GM18517 (cell line): ENCODE data around the gene SERTAD2.

Experiments used
- ATAC-seq: cut with Tn5 transposase; IDR thresholded peaks from one replicate; pipeline ENCODE4 v1.9.1; 2021; ENCODE audit warnings: mild to moderate bottlenecking, moderate library complexity; ENCODE audit not compliant: unreplicated experiment

SERTAD2 gene

DNA sequence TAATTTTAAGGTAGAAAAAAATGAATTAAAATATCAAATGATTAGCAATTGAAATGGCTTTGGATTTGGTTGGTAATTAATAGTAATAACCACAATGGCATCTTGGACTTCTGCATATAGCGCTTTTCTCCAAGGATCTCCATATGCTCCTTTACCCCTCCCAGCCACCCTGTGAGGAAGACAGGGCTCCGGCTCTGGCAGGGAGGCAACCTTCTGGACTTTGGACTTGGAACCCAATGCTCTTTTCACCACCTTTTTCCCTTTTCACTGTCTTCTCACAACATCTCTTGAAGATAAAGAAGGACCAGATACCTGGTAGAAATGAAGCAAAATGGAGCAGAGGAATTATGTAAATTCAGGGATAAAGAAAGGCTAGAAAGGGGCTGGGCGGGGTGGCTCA is 23.8 kb upstream of the SERTAD2 start:
- ATAC-seq = no peak

DNA sequence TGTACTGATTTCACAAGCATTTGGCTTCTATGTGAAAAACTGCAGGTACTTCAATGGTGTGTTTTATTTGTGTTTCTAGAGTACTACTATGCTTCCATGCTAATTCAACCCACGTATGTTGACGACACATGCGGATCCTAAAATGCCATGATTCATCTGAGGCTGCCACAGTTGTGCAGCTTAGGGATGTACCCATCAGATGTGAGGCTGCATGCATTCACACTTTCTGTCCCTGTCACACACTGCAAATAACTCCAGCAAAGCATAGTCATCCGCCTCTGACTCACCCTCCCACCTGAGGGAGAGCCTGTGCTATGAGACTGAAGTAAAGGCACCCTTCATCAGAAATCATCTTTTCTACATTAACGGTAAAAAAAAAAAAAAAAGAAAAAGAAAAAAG is 22.1 kb upstream of the SERTAD2 start:
- ATAC-seq = no peak

DNA sequence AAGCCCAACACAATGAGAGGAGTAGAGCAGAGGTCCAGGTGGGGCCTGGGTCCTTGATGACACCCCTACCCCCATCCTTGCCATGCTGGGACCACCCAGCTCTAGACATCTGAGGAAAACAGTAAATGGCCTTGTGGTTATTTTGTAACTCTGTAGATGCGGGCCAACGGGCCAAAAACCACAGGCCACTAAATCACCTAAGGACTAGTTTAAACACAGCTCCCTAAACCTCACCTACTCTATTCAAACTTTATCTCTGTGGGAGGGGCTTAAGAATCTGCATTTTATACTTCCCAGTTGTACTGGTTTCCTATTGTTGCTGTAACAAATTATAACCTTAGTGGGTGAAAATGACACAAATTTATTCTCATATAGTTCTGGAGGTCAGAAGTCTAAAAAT is 19.0 kb upstream of the SERTAD2 start:
- ATAC-seq = no peak

DNA sequence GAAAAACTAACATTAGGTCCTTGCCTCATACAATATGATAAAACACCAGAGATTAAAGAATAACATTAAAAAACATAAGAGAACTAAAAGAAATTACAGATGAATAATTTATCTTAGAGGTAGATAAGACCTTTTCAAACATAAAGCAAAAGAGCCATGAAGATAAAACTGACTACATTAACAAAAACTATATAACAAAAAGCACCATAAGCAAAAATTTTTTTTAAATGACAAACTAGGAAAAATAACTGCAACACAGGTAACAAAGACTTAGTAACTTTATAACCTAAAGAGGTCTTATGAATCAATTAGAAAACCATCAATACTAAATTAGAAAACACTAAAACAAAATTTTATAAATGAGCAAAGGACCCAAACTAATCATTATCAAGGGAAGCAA is 16.3 kb upstream of the SERTAD2 start:
- no peak for ATAC-seq

DNA sequence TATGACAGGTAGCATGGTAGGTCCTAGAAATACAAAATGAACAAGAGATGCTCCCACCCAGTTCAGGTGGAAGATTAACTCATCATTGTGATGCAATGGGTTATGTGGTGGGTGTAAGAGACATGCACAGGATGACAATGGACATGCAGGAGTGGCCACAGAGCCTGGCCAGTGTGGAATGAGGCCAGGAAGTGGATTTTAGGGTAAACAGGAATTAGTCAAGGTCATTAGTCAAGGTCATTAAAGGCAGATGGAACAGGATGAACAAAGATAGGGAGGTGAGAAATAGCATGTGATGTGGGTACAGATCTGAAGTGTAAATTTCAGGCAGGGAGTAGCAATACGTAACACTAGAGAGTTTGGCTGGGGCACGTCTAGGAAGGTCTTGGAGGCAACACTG is 15.6 kb upstream of the SERTAD2 start:
- no peak for ATAC-seq

DNA sequence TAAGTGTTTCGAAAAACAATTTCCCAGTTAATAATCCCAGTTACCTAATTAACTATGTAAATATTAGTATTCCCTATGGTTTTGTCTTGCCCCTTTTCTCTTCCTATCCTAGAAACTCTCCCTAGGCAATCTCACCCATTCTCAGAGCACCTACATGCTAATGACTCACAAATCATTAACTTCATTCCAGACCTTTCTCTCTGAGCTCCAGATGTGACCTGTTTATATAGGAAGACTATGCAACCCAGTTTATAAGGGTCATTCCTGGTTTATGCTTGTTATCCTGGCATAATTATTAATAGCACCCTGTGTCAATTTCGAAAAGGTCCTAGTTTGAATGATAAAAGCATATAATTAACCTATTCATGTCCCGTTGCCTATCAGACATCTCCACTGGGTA is 14.8 kb upstream of the SERTAD2 start:
- ATAC-seq = no peak

DNA sequence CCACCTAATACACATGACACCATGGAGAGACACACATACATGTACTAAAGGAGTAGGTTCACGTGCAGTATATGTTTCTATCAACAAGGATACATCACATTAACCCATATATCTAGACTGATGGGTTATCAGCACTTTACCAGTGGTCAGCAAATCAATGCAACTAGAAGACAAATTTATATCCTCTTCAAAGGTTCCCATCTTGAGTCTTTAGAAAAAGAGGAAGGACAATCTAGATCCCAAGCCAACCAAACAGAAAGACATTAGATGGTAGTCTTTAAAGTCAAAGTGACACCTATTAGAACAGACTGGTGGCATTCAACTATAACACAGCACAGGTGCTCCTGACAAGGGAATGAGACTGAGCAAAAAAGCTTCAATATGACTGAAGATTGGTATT is 13.8 kb upstream of the SERTAD2 start:
- ATAC-seq = no peak

DNA sequence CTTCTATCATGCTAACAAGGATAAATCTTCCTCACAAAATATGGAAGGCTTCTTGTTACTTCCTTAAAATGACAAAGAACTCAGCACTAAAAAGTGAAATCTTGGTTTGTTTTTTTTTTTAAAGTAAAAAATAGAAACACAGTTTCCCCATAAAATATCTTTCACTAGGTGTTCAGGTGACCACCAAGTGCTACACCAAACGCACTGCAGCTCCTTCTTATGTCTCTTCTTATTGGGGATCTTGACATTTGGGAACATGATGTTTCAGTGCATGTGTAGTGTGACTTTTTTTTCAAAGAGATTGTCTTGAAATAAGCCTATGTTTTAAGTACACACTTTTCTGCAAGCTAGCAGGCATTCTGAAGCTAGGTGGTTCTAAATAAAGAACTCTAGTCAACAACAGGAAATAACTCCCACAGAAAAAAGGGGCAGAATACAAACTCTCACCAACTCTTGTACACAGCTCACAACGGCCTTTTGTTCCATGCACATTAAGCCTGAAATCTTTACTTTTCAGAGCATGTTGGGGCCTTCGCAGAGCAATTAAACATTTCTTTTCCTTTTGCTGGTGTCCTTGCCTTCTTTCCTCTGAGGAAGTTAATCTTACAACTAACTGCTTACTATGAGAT is 13.2 kb upstream of the SERTAD2 start:
- peak; percentile 88 for ATAC-seq

DNA sequence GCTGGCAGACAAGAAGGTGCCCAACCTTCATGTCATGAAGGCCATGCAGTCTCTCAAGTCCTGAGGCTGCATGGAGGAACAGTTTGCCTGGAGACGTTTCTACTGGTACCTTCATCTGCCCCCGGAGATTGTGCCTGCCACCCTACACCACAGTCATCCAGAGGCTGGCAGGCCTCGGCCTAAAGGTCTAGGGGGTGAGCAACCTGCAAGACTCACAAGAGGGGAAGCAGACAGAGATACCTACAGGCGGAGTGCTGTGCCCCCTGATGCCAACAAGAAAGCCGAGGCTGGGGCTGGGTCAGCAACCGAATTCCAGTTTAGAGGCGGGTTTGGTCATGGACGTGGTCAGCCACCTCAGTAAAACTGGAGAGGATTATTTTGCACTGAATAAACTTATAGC is 12.0 kb upstream of the SERTAD2 start:
- ATAC-seq = no peak

DNA sequence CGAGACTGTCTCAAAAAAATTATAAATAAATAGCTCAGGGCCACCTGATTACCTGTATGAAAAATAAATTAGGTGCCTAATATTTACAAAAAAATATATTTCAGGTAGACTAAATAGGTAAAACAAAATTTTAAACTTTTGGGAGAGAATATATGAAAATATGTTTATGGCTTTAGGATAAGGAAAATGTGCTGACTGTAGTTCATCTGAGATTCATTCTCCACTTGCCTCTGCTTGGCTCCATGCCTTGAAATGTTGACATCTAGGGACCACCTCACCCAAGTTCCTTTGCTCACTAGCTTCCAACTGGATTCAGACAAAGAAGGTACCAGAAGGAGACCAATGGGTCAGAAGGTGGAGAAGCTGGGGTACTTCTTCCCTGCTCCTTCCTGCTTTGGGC is 9.7 kb upstream of the SERTAD2 start:
- no peak for ATAC-seq

DNA sequence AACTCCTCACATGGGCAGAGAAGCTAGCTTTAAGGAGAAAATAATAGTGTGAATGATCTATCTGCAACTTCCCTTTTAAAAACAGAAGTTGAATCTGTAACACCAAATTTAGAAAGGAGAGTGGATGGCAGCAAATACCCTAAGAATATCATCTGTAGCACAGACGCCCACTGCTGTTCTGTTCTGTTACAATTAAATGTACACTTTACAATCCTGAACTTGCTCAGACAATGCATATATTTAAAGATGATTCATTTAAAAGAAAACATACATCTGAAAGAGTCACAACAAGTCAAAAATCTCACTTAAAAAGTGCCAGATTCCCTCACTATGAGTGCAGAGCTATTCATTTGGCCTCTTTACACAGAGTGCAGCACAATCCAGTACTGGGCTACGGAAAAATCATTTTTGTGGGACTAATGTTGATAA is 8.0 kb upstream of the SERTAD2 start:
- ATAC-seq = peak; percentile 39

DNA sequence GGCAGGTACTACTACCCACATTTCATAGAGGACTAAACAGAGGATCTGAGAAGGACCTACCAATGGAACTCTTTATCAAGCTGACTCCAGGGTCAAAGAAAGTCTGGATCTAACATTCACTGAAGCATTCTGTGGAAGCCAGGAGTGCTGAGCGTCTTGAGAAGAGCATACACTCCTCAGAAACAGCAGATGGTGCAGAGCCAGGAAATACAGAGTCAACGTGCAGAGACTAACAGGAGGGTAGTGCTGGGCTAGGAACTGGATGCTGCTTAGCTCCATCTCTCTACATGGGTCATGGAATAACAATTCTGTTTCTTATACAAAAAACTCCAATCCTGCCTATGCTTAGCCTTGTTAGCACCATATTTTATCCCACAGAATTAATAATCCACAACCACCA is 5.5 kb upstream of the SERTAD2 start:
- ATAC-seq = no peak

DNA sequence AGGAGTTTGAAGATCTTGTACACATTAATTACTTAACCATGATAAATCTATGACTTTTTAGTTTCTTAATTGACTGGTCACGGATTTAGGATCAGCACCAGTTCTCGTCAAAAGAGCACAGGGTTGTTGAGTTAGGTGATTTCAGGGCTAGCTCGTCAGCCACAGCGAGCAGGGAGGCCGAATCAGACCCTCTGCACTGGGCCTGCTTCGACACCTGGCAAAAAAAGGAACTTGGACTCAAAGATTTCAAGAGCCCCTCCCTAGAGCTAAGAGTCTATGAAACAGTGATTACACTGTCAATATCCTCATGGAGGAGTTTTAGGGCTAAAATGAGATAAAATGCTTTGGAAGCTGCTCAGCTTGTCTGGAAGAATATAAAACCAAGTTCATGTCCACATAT is 4.6 kb upstream of the SERTAD2 start:
- no peak for ATAC-seq

DNA sequence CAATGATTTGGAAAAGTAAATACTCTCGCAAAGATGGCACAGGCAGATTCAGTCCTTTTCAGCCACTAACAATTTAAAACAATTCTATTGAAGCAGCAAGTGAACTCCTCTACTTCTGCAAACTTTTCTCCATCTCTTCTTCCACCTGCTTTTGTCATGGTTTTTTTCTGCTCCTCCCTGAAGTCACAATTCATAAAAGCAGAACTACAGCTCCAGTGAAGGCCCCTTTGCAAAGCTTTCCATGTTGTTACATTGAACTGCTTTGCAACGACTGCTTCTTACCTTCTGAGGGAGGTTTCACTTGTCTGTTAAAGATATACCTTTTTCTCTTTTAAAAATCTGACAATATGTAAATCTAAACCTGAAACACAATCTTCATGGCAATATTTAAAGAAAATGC is 3.7 kb upstream of the SERTAD2 start:
- ATAC-seq = no peak

DNA sequence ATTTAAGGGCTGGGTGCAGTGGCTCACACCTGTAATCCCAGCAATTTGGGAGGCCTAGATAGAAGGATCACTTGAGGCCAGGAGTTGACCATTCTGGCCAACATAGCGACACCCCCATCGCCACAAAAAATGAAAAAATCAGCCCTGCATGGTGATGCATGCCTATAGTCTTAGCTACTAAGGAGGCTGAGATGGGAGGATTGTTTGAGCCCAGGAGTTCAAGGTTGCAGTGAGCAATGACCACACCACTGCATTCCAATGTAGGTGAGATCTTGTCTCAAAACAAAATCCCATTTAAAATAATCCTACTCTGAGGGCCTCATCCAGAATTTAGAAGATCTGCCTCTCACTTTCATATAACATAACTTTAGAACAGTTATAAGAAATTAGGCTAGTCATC is 2.7 kb upstream of the SERTAD2 start:
- no peak for ATAC-seq

DNA sequence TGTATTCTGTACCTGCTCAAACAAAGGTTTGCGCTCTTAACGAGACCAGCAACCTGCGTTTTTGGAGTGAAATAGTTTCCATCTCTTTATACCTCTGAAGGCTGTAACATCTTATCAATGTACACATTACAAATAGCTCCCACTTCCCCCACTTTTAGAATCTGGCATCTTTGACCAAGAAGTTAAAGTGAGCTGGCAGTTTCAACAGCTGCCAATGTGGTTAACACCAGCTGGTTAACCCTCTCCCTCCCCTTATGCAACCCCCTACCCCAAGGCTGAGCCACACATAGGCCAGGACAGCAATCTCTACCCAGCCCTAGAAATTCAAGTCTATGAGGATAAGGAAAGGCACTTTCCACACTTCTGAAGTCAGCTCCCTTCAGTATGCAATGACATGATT is 2.2 kb upstream of the SERTAD2 start:
- no peak for ATAC-seq

DNA sequence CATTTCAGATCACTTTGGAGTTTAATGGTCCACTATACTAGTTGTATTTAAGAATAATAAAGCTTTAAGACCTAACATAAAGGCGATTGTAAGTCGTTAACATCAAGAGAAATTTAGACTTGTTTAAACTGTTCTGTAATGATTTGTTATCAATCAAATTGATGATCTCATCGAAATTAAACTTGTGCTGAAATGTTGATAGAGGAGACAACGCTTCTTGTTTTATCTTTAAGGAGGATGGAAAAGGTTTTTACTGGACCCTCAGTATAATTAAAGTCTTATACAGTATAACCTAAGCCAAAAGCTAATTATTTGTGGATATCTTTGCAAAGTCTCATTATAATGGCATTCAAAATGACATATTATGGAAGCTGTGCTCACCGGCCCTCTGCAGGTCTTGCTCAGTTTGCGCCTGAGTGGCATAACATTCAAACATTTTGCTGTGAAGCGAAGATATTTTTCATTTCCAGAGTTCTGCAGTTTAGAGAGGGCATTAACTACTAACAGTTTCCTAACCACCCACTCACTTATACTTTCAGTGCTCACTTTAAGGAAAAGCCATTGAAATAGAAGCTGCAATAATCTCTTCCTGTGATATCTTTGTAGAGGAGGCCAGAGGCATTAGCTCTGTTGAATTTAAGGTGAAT is 1.4 kb upstream of the SERTAD2 start:
- ATAC-seq = no peak

DNA sequence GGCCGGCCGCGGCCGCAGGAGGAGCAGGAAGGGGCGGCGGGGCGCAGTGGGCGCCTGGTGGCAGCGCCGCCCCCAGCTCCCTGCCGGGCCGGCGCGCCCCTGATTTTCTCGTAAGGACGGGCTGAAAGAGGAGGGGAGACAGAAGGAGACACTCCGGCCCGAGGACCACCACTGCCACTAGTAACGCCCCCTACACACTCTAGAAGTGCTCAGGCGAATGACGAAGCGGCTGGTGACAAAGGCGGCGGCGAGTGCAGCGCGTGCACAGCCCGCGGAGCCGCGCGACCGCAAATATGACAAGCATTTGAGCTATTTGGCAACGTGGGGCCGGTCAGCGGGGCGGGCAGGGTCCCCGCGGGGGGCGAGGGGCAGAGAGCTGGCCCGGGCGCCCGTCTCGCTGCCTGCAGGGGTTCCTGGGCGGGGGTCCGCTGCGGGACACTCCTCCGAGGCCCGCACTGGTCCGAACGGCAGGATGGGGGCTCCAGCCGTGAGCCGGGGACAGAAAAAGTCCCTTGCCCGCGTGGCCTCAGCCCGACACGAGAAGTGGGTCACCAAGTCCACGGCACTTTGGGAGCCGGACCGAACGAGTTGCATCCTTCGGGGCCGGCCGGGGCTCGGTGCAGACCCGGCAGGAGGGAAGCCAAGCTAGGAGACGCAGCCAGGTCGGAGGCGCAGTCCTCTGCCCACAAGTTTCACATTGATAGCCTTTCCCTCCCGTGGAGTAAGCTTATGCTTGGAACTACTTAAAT is 524 bp upstream of the SERTAD2 start:
- peak; percentile 28 for ATAC-seq

DNA sequence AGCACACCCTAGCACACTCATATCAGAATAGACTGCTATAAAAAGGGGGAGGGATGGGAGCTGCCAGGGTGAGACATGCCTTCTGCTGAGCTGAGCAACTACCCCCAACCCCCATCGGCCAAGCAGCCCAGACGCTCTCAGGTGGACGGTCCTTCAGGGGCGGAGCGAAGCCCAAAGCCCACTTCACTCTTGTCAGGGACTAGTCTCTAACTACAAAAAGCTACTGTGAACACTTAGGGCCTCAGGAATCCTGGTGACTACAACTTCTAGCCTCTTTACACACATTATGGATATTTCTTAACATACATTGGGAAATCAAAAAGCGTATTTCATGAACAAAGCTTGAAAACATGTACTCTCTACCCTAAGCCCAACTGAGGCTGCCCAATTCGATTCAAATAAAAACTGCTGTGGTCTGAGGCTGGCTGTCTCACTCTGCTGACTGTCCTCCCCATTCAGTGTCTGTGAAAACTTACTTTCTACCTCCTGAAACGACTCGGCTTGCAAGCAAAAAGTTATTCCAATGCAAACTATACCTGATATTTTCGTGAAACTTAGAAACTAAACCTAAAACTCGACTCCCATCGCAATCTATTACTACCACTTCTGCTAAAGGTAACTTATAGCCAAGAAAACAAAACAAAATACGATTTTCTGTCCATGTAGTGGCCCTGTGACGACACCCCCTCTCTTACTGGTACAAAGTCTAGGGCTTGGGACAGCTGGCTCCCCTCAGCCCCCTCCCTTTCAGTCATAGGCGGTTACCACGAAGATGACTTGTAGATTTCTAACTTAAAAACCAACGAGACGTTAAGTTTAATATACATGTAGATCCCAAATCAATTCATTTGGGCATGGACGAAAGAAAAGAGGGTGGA is 1.2 kb downstream of the SERTAD2 start:
- ATAC-seq = no peak

DNA sequence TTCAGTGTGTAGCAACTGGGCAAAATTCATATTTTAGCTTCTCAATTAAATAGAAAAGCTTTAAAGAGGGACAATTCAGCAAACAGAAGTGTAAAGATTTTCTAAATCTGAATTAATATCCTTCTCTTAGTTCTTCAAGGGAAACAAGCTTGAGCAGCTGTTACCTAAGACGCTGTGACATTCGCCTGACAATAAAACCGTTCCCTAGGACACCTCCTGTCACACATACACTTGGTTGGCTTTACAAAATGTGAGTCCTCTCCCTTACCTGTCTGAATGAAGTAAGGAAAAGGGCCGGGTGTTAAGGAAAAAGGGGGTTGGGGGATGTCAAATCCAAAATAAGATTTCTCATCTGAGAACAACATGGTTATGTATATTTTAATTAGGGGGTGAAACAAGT is 2.1 kb downstream of the SERTAD2 start:
- no peak for ATAC-seq

DNA sequence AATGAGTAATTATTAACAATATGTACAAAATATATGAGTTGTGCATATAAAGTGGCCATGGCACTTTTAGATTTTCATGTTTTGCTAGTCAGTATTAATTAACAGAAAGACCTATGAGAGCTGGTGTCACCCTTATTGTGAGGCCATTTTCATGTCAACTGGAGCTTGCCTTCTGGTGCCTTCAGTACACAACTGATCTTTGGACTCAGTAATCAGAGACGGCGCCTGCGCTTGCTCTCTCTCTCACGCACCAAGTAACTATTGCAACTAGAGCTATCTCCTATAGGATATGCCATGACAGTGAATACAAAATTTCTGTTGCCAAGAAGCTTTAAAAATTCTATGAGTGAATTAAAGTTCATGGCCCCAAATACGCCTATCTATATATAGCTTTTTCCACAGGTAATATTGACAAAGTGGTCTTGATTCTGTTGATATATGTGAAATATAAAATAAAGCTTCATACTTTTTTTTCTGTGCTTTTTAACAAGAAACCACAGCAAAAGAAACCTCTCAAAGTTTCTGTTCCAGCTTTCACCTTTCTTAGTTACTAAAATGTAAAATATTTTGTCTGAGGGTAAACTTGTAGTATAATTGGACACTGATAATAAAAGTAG is 2.9 kb downstream of the SERTAD2 start:
- no peak for ATAC-seq
